Measurements from ENCODE around the gene BAG1. TPM values are rescaled to one million over a fixed set of nuclear protein-coding genes. Genes with fewer than 3 reads are reported as not detected.
A peak's percentile ranks its signal among the peaks of the same experiment; 100 is the strongest.

BAG1 gene
- polyA plus RNA-seq (2013, experiment 1 of 2) = 41.5 TPM
- polyA plus RNA-seq (2013, experiment 2 of 2) = 39.9 TPM

GRCh38 chr9:33264473-33265177, at the start of gene BAG1, which contains the start of gene CHMP5:
Gene BAG1, minus strand, starts transcription at chr9:33264708.
Gene CHMP5, plus strand, starts transcription at chr9:33265049. Its CDS starts 30 bp downstream, at chr9:33265079.
- Histone ChIP-seq H2AK5ac (ENCODE audit: low read length) (peak within 1 kb of the TSS; percentile 93), H4K5ac (ENCODE audit: low read length) (no peak within 1 kb of the TSS), H3K27me3 (ENCODE audit: insufficient read depth, low read length, poor library complexity) (no peaks in the 10 kb centered on the region), H3K36me3 (ENCODE audit: control insufficient read depth, insufficient read depth, low read length) (peaks cover 4% of the 10 kb centered on the region), H3K79me1 (ENCODE audit: low read length) (peaks cover 17% of the 10 kb centered on the region), H2BK120ac (ENCODE audit: low read depth, low read length) (no peak within 1 kb of the TSS), H2BK15ac (replicated peaks; ENCODE audit: low read depth) (no peak within 1 kb of the TSS), H4K8ac (ENCODE audit: low read depth, low read length) (no peak within 1 kb of the TSS), H3K4me2 (ENCODE audit: low read length) (peak within 1 kb of the TSS; percentile 97), H2BK5ac (ENCODE audit: low read length) (no peak within 1 kb of the TSS), H3K4me3 (ENCODE audit: low read length) (peak within 1 kb of the TSS; percentile 98), H3K4ac (ENCODE audit: low read depth, low read length) (peak within 1 kb of the TSS; percentile 17), H3K9ac (ENCODE audit: low read length) (peak within 1 kb of the TSS; percentile 97), H3K56ac (ENCODE audit: low read length) (peak within 1 kb of the TSS; percentile 98), H3K23ac (ENCODE audit: low read length) (peak within 1 kb of the TSS; percentile 95), H3K27ac (ENCODE audit: low read depth, low read length) (peak within 1 kb of the TSS; percentile 43), H3K79me2 (ENCODE audit: control insufficient read depth, insufficient read depth, low read length) (peaks cover 23% of the 10 kb centered on the region), H3K4me1 (ENCODE audit: control insufficient read depth, low read depth, low read length) (peaks cover 6% of the 10 kb centered on the region), H3K18ac (ENCODE audit: low read length) (peak within 1 kb of the TSS; percentile 20)
- DNase-seq = peak; percentile 100
- no CpG with 5 or more reads among the region's 67 CpGs for WGBS (ENCODE audit: extremely low coverage, insufficient coverage, low lambda C conversion rate)

- Histone ChIP-seq H3K79me2 (ENCODE audit: control insufficient read depth, insufficient read depth, low read length) (no peaks in the 10 kb centered on the region), H3K4me2 (ENCODE audit: low read length) (no peak overlapping the region), H2BK15ac (replicated peaks; ENCODE audit: low read depth) (no peak overlapping the region), H3K18ac (ENCODE audit: low read length) (no peak overlapping the region), H4K5ac (ENCODE audit: low read length) (no peak overlapping the region), H2BK5ac (ENCODE audit: low read length) (no peak overlapping the region), H3K79me1 (ENCODE audit: low read length) (no peaks in the 10 kb centered on the region), H3K27ac (ENCODE audit: low read depth, low read length) (no peak overlapping the region), H2AK5ac (ENCODE audit: low read length) (no peak overlapping the region), H4K8ac (ENCODE audit: low read depth, low read length) (no peak overlapping the region), H3K23ac (ENCODE audit: low read length) (no peak overlapping the region), H3K4me1 (ENCODE audit: control insufficient read depth, low read depth, low read length) (no peaks in the 10 kb centered on the region), H2BK120ac (ENCODE audit: low read depth, low read length) (no peak overlapping the region), H3K36me3 (ENCODE audit: control insufficient read depth, insufficient read depth, low read length) (peaks cover 16% of the 10 kb centered on the region), H3K56ac (ENCODE audit: low read length) (no peak overlapping the region), H3K9ac (ENCODE audit: low read length) (no peak overlapping the region), H3K4ac (ENCODE audit: low read depth, low read length) (no peak overlapping the region), H3K4me3 (ENCODE audit: low read length) (no peak overlapping the region), H3K27me3 (ENCODE audit: insufficient read depth, low read length, poor library complexity) (no peaks in the 10 kb centered on the region)
- DNase-seq = no peak
- WGBS (ENCODE audit: extremely low coverage, insufficient coverage, low lambda C conversion rate) = no CpG with 5 or more reads among the region's 2 CpGs
Observed at GRCh38 chr9:33311953-33312352, 47.4 kb upstream of the BAG1 start.

- H2BK120ac ChIP-seq (ENCODE audit: low read depth, low read length) = no peak overlapping the region
- H3K56ac ChIP-seq (ENCODE audit: low read length) = no peak overlapping the region
- no peak overlapping the region for H2BK5ac ChIP-seq (ENCODE audit: low read length)
- no peaks in the 10 kb centered on the region for H3K4me1 ChIP-seq (ENCODE audit: control insufficient read depth, low read depth, low read length)
- H3K4me3 ChIP-seq (ENCODE audit: low read length) = no peak overlapping the region
- H3K27ac ChIP-seq (ENCODE audit: low read depth, low read length) = no peak overlapping the region
- H3K79me2 ChIP-seq (ENCODE audit: control insufficient read depth, insufficient read depth, low read length) = no peaks in the 10 kb centered on the region
- H3K27me3 ChIP-seq (ENCODE audit: insufficient read depth, low read length, poor library complexity) = no peaks in the 10 kb centered on the region
- H3K9ac ChIP-seq (ENCODE audit: low read length) = no peak overlapping the region
- WGBS (ENCODE audit: extremely low coverage, insufficient coverage, low lambda C conversion rate) = no CpG with 5 or more reads among the region's 2 CpGs
- H3K18ac ChIP-seq (ENCODE audit: low read length) = no peak overlapping the region
- H3K23ac ChIP-seq (ENCODE audit: low read length) = no peak overlapping the region
- no peak overlapping the region for H2BK15ac ChIP-seq (replicated peaks; ENCODE audit: low read depth)
- H2AK5ac ChIP-seq (ENCODE audit: low read length) = no peak overlapping the region
- no peak overlapping the region for H4K5ac ChIP-seq (ENCODE audit: low read length)
- no peak overlapping the region for H4K8ac ChIP-seq (ENCODE audit: low read depth, low read length)
- no peak overlapping the region for H3K4ac ChIP-seq (ENCODE audit: low read depth, low read length)
- H3K4me2 ChIP-seq (ENCODE audit: low read length) = no peak overlapping the region
- peaks cover 18% of the 10 kb centered on the region for H3K36me3 ChIP-seq (ENCODE audit: control insufficient read depth, insufficient read depth, low read length)
- no peaks in the 10 kb centered on the region for H3K79me1 ChIP-seq (ENCODE audit: low read length)
- no peak for DNase-seq
Observed at GRCh38 chr9:33310748-33311147, 46.2 kb upstream of the BAG1 start.

- H2BK120ac ChIP-seq (ENCODE audit: low read depth, low read length) = no peak overlapping the region
- no peak overlapping the region for H2BK5ac ChIP-seq (ENCODE audit: low read length)
- H4K5ac ChIP-seq (ENCODE audit: low read length) = no peak overlapping the region
- no CpG with 5 or more reads among the region's 1 CpG for WGBS (ENCODE audit: extremely low coverage, insufficient coverage, low lambda C conversion rate)
- no peak overlapping the region for H3K23ac ChIP-seq (ENCODE audit: low read length)
- H3K79me2 ChIP-seq (ENCODE audit: control insufficient read depth, insufficient read depth, low read length) = no peaks in the 10 kb centered on the region
- DNase-seq = no peak
- no peaks in the 10 kb centered on the region for H3K79me1 ChIP-seq (ENCODE audit: low read length)
- H2BK15ac ChIP-seq (replicated peaks; ENCODE audit: low read depth) = no peak overlapping the region
- H3K27me3 ChIP-seq (ENCODE audit: insufficient read depth, low read length, poor library complexity) = no peaks in the 10 kb centered on the region
- H3K36me3 ChIP-seq (ENCODE audit: control insufficient read depth, insufficient read depth, low read length) = peaks cover 17% of the 10 kb centered on the region
- H2AK5ac ChIP-seq (ENCODE audit: low read length) = no peak overlapping the region
- H3K56ac ChIP-seq (ENCODE audit: low read length) = no peak overlapping the region
- H4K8ac ChIP-seq (ENCODE audit: low read depth, low read length) = no peak overlapping the region
- H3K4me3 ChIP-seq (ENCODE audit: low read length) = no peak overlapping the region
- H3K4me2 ChIP-seq (ENCODE audit: low read length) = no peak overlapping the region
- no peak overlapping the region for H3K9ac ChIP-seq (ENCODE audit: low read length)
- no peaks in the 10 kb centered on the region for H3K4me1 ChIP-seq (ENCODE audit: control insufficient read depth, low read depth, low read length)
- H3K27ac ChIP-seq (ENCODE audit: low read depth, low read length) = no peak overlapping the region
- no peak overlapping the region for H3K18ac ChIP-seq (ENCODE audit: low read length)
- H3K4ac ChIP-seq (ENCODE audit: low read depth, low read length) = no peak overlapping the region
Observed at GRCh38 chr9:33309903-33310302, 45.4 kb upstream of the BAG1 start.

- no peak overlapping the region for H2AK5ac ChIP-seq (ENCODE audit: low read length)
- H3K36me3 ChIP-seq (ENCODE audit: control insufficient read depth, insufficient read depth, low read length) = peaks cover 17% of the 10 kb centered on the region
- H4K8ac ChIP-seq (ENCODE audit: low read depth, low read length) = no peak overlapping the region
- no peaks in the 10 kb centered on the region for H3K27me3 ChIP-seq (ENCODE audit: insufficient read depth, low read length, poor library complexity)
- H3K4ac ChIP-seq (ENCODE audit: low read depth, low read length) = no peak overlapping the region
- H3K4me1 ChIP-seq (ENCODE audit: control insufficient read depth, low read depth, low read length) = no peaks in the 10 kb centered on the region
- H3K18ac ChIP-seq (ENCODE audit: low read length) = no peak overlapping the region
- no peak overlapping the region for H3K56ac ChIP-seq (ENCODE audit: low read length)
- no peaks in the 10 kb centered on the region for H3K79me1 ChIP-seq (ENCODE audit: low read length)
- no peak overlapping the region for H3K23ac ChIP-seq (ENCODE audit: low read length)
- H2BK5ac ChIP-seq (ENCODE audit: low read length) = no peak overlapping the region
- no peaks in the 10 kb centered on the region for H3K79me2 ChIP-seq (ENCODE audit: control insufficient read depth, insufficient read depth, low read length)
- no peak overlapping the region for H4K5ac ChIP-seq (ENCODE audit: low read length)
- H2BK15ac ChIP-seq (replicated peaks; ENCODE audit: low read depth) = no peak overlapping the region
- H2BK120ac ChIP-seq (ENCODE audit: low read depth, low read length) = no peak overlapping the region
- DNase-seq = no peak
- no peak overlapping the region for H3K27ac ChIP-seq (ENCODE audit: low read depth, low read length)
- H3K4me3 ChIP-seq (ENCODE audit: low read length) = no peak overlapping the region
- no peak overlapping the region for H3K9ac ChIP-seq (ENCODE audit: low read length)
- H3K4me2 ChIP-seq (ENCODE audit: low read length) = no peak overlapping the region
- no CpG with 5 or more reads among the region's 1 CpG for WGBS (ENCODE audit: extremely low coverage, insufficient coverage, low lambda C conversion rate)
Observed at GRCh38 chr9:33307067-33307466, 42.6 kb upstream of the BAG1 start.

- no peak overlapping the region for H3K9ac ChIP-seq (ENCODE audit: low read length)
- no peak overlapping the region for H3K4me3 ChIP-seq (ENCODE audit: low read length)
- H3K23ac ChIP-seq (ENCODE audit: low read length) = no peak overlapping the region
- H3K56ac ChIP-seq (ENCODE audit: low read length) = no peak overlapping the region
- no peak overlapping the region for H2AK5ac ChIP-seq (ENCODE audit: low read length)
- no peak overlapping the region for H3K27ac ChIP-seq (ENCODE audit: low read depth, low read length)
- no CpG with 5 or more reads among the region's 3 CpGs for WGBS (ENCODE audit: extremely low coverage, insufficient coverage, low lambda C conversion rate)
- no peak overlapping the region for H3K4ac ChIP-seq (ENCODE audit: low read depth, low read length)
- H3K18ac ChIP-seq (ENCODE audit: low read length) = no peak overlapping the region
- no peaks in the 10 kb centered on the region for H3K4me1 ChIP-seq (ENCODE audit: control insufficient read depth, low read depth, low read length)
- H2BK120ac ChIP-seq (ENCODE audit: low read depth, low read length) = no peak overlapping the region
- H3K36me3 ChIP-seq (ENCODE audit: control insufficient read depth, insufficient read depth, low read length) = peaks cover 16% of the 10 kb centered on the region
- no peak overlapping the region for H2BK15ac ChIP-seq (replicated peaks; ENCODE audit: low read depth)
- DNase-seq = no peak
- no peak overlapping the region for H4K8ac ChIP-seq (ENCODE audit: low read depth, low read length)
- H3K4me2 ChIP-seq (ENCODE audit: low read length) = no peak overlapping the region
- H3K79me2 ChIP-seq (ENCODE audit: control insufficient read depth, insufficient read depth, low read length) = no peaks in the 10 kb centered on the region
- H2BK5ac ChIP-seq (ENCODE audit: low read length) = no peak overlapping the region
- H4K5ac ChIP-seq (ENCODE audit: low read length) = no peak overlapping the region
- H3K79me1 ChIP-seq (ENCODE audit: low read length) = no peaks in the 10 kb centered on the region
- no peaks in the 10 kb centered on the region for H3K27me3 ChIP-seq (ENCODE audit: insufficient read depth, low read length, poor library complexity)
Observed at GRCh38 chr9:33306037-33306436, 41.5 kb upstream of the BAG1 start.
